HepG2 (cell line): ENCODE results near the gene HLA-DOA. TPM values are rescaled to one million over a fixed set of nuclear protein-coding genes. Genes with fewer than 3 reads are reported as not detected.
A peak's percentile ranks its signal among the peaks of the same experiment; 100 is the strongest.

ENCODE experiments used
- CC2D1A ChIP-seq: sonication (generic); formaldehyde crosslinking; IDR thresholded peaks from 2 replicates; pipeline ENCODE4 v1.8.1; 2023; ENCODE audit warnings: mild to moderate bottlenecking, missing genetic modification reagents
- CSRNP1 ChIP-seq: sonication (generic); formaldehyde crosslinking; IDR thresholded peaks from 2 replicates; pipeline ENCODE4 v1.8.1; 2023; ENCODE audit warnings: mild to moderate bottlenecking, missing genetic modification reagents
- HNRNPK ChIP-seq: fragments of 200-400 bp; formaldehyde crosslinking; IDR thresholded peaks from 2 replicates; pipeline ENCODE4 v1.6.1; 2018; ENCODE audit warnings: low read length, low read depth, moderate library complexity, mild to moderate bottlenecking; ENCODE audit not compliant: poor library complexity, severe bottlenecking
- HOXA5 ChIP-seq: sonication (generic); formaldehyde crosslinking; IDR thresholded peaks from 2 replicates; pipeline ENCODE4 v1.4.0; 2020; ENCODE audit warnings: missing genetic modification reagents
- RNF219 ChIP-seq: sonication (generic); formaldehyde crosslinking; IDR thresholded peaks from 2 replicates; pipeline ENCODE4 v1.5.0; 2020; ENCODE audit warnings: mild to moderate bottlenecking, missing genetic modification reagents
- SCMH1 ChIP-seq: sonication (generic); formaldehyde crosslinking; IDR thresholded peaks from 2 replicates; pipeline ENCODE4 v1.9.0; 2021; ENCODE audit warnings: missing genetic modification reagents, mild to moderate bottlenecking, borderline replicate concordance
- SMAD9 ChIP-seq: sonication (generic); formaldehyde crosslinking; IDR thresholded peaks from 2 replicates; pipeline ENCODE4 v1.5.1; 2020; ENCODE audit warnings: mild to moderate bottlenecking, missing genetic modification reagents
- SOX6 ChIP-seq, 2 experiments: fragments of 450-650 bp in 1 of 2; sonication (generic) in 1 of 2; formaldehyde crosslinking in 1 of 2; IDR thresholded peaks; 2 replicates each; pipeline versions ENCODE4 v1.4.0 to v1.6.1; 2017 to 2020; ENCODE audit warnings: antibody characterized with exemption in 1 of 2, mild to moderate bottlenecking in 1 of 2, missing genetic modification reagents in 1 of 2
- SP1 ChIP-seq, 2 experiments: fragments of 450-650 bp in 1 of 2; sonication (generic) in 1 of 2; formaldehyde crosslinking in 1 of 2; IDR thresholded peaks; 2 replicates each; pipeline versions ENCODE4 v1.4.0 to v1.6.1; 2016 to 2020; ENCODE audit warnings: missing genetic modification reagents in 1 of 2
- XRCC5 ChIP-seq: fragments of 200-400 bp; formaldehyde crosslinking; optimal IDR thresholded peaks from 2 replicates; pipeline ENCODE3; 2017; ENCODE audit warnings: mild to moderate bottlenecking, low read length
- ZBTB4 ChIP-seq: sonication (generic); formaldehyde crosslinking; IDR thresholded peaks from 2 replicates; pipeline ENCODE4 v1.4.0; 2020; ENCODE audit warnings: missing genetic modification reagents, mild to moderate bottlenecking, borderline replicate concordance
- ZNF232 ChIP-seq: sonication (generic); formaldehyde crosslinking; IDR thresholded peaks from 2 replicates; pipeline ENCODE4 v1.4.0; 2020; ENCODE audit warnings: missing genetic modification reagents, borderline replicate concordance
- ZNF431 ChIP-seq: sonication (generic); formaldehyde crosslinking; IDR thresholded peaks from 2 replicates; pipeline ENCODE4 v1.9.0; 2022; ENCODE audit warnings: missing genetic modification reagents, low read depth, mild to moderate bottlenecking, borderline replicate concordance
- ZNF451 ChIP-seq: sonication (generic); formaldehyde crosslinking; IDR thresholded peaks from 2 replicates; pipeline ENCODE4 v1.5.0; 2020; ENCODE audit warnings: mild to moderate bottlenecking, missing genetic modification reagents
- ZNF501 ChIP-seq: sonication (generic); formaldehyde crosslinking; IDR thresholded peaks from 2 replicates; pipeline ENCODE4 v1.5.1; 2020; ENCODE audit warnings: mild to moderate bottlenecking, moderate library complexity, missing genetic modification reagents
- ZNF878 ChIP-seq: sonication (generic); formaldehyde crosslinking; IDR thresholded peaks from 2 replicates; pipeline ENCODE4 v1.8.1; 2023; ENCODE audit warnings: mild to moderate bottlenecking, missing genetic modification reagents, moderate library complexity
- ZNF883 ChIP-seq: sonication (generic); formaldehyde crosslinking; IDR thresholded peaks from 2 replicates; pipeline ENCODE4 v1.5.1; 2020; ENCODE audit warnings: mild to moderate bottlenecking, missing genetic modification reagents; ENCODE audit errors: not compliant biosample characterization
- ZSCAN21 ChIP-seq: sonication (generic); formaldehyde crosslinking; IDR thresholded peaks from 2 replicates; pipeline ENCODE4 v1.8.0; 2022; ENCODE audit warnings: mild to moderate bottlenecking, missing genetic modification reagents, moderate library complexity, borderline replicate concordance
- ZSCAN9 ChIP-seq: IDR thresholded peaks from 2 replicates; pipeline ENCODE4 v1.6.1; 2016; ENCODE audit warnings: borderline replicate concordance
- polyA plus RNA-seq, 8 experiments: library from polyadenylated mRNA; depleted of rRNA in 3 of 8; stranded (reverse) in 7 of 8; unstranded in 1 of 8; fragments of >200 nt; fragmentation: Illumina TruSeq in 4 of 8; extraction: Trizol in 4 of 8; gene quantifications; 2 replicates each; pipeline versions ENCODE4 v1.2.1 to v1.2.3, GENCODE V29; 2011 to 2016; ENCODE audit warnings: low read depth in 4 of 8, missing spikeins in 1 of 8, mixed read lengths in 1 of 8; ENCODE audit not compliant: insufficient read depth in 1 of 8
- total RNA-seq, 5 experiments: library from RNA; depleted of rRNA; stranded (reverse); fragments of >200 nt; fragmentation: Illumina TruSeq; extraction: Trizol; gene quantifications; 2 replicates each; pipeline ENCODE4 v1.2.3, GENCODE V29; 2016; ENCODE audit warnings: low read depth in 1 of 5

HLA-DOA gene
- total and polyA plus RNA-seq, 2 of the 13 experiments (the other 11 are each of a cell fraction or from before 2014, with no cell fraction given), result 0.03 to 0.09 TPM

GRCh38 chr6:32968867-32969684, 40.3 kb downstream of the HLA-DOA start (continued):
- TF ChIP-seq SOX6 (IDR thresholded peaks at IDR 0.05), result no peak
- TF ChIP-seq SOX6 (CRISPR knock-in tag; IDR thresholded peaks at IDR 0.05), result no peak; the same call in 1 of the 2 replicates
- no peak for TF ChIP-seq HOXA5 (CRISPR knock-in tag)
- TF ChIP-seq CC2D1A (CRISPR knock-in tag), result no peak
- 0 out of 2 replicates have a peak, but pooled peaks have one; percentile 33 for TF ChIP-seq ZNF878 (CRISPR knock-in tag)
- TF ChIP-seq ZNF451 (CRISPR knock-in tag), result 0 out of 2 replicates have a peak, but pooled peaks have one; percentile 1
- peak; percentile 0 for TF ChIP-seq HNRNPK
- no peak; the same call in 1 of the 2 replicates for TF ChIP-seq ZBTB4
- TF ChIP-seq SP1 (IDR thresholded peaks at IDR 0.05), result no peak
- peak; percentile 54 for TF ChIP-seq SP1 (CRISPR knock-in tag; IDR thresholded peaks at IDR 0.05)
- TF ChIP-seq ZNF232 (CRISPR knock-in tag), result peak; percentile 75; the same call in 1 of the 2 replicates
- peak; percentile 83 for TF ChIP-seq ZNF431
- no peak; the same call in 1 of the 2 replicates for TF ChIP-seq ZSCAN9 (CRISPR knock-in tag)
- TF ChIP-seq SCMH1, result no peak
- peak; percentile 23 for TF ChIP-seq ZNF883 (CRISPR knock-in tag)
- TF ChIP-seq SMAD9, result no peak
- TF ChIP-seq ZNF501 (CRISPR knock-in tag), result peak; percentile 59; the same call in 1 of the 2 replicates
- TF ChIP-seq RNF219 (CRISPR knock-in tag), result no peak; the same call in 1 of the 2 replicates
- peak; percentile 58 for TF ChIP-seq ZSCAN21 (CRISPR knock-in tag)
- TF ChIP-seq CSRNP1 (CRISPR knock-in tag), result peak; percentile 68
- peak; percentile 57 for TF ChIP-seq XRCC5
